ENCODE data around the gene SYNGR1.

The SYNGR1 gene

DNA sequence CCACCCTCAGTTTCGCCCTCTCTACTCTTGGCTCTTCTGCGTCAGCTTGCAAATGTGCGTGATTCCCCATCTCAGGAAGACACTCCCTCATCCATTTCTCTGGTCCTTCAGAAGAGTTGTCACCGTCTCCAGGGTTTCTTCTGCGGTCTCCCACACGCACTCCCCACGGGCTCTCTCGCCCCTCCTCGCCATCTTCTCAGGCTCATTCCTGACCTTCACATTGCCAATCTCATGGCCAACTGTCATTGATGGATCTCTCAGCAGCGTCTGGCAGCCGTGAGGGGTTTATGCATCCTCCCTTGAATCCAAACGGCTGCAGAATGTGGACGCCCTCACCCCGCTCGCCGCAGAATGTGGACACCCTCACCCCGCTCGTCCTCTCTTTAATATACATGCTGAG is 10.5 kb downstream of the SYNGR1 start:
- no peak overlapping the region for H3K4me3 ChIP-seq (ENCODE audit: low read depth, low read length)
- ChIA-PET CTCF (interaction anchor here (1.2 kb wide), 1 partner anchor 11 kb away, joined by 3 read pairs; no protein-coding TSS in a partner anchor), POLR2A (no interaction called here)
- TF ChIP-seq, protein P1, sequence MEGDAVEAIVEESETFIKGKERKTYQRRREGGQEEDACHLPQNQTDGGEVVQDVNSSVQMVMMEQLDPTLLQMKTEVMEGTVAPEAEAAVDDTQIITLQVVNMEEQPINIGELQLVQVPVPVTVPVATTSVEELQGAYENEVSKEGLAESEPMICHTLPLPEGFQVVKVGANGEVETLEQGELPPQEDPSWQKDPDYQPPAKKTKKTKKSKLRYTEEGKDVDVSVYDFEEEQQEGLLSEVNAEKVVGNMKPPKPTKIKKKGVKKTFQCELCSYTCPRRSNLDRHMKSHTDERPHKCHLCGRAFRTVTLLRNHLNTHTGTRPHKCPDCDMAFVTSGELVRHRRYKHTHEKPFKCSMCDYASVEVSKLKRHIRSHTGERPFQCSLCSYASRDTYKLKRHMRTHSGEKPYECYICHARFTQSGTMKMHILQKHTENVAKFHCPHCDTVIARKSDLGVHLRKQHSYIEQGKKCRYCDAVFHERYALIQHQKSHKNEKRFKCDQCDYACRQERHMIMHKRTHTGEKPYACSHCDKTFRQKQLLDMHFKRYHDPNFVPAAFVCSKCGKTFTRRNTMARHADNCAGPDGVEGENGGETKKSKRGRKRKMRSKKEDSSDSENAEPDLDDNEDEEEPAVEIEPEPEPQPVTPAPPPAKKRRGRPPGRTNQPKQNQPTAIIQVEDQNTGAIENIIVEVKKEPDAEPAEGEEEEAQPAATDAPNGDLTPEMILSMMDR (IDR thresholded peaks at IDR 0.05; ENCODE audit: insufficient read depth, low read length, missing control alignments) = no peak
- no peak for DNase-seq (ENCODE audit: low read depth, low spot score)

DNA sequence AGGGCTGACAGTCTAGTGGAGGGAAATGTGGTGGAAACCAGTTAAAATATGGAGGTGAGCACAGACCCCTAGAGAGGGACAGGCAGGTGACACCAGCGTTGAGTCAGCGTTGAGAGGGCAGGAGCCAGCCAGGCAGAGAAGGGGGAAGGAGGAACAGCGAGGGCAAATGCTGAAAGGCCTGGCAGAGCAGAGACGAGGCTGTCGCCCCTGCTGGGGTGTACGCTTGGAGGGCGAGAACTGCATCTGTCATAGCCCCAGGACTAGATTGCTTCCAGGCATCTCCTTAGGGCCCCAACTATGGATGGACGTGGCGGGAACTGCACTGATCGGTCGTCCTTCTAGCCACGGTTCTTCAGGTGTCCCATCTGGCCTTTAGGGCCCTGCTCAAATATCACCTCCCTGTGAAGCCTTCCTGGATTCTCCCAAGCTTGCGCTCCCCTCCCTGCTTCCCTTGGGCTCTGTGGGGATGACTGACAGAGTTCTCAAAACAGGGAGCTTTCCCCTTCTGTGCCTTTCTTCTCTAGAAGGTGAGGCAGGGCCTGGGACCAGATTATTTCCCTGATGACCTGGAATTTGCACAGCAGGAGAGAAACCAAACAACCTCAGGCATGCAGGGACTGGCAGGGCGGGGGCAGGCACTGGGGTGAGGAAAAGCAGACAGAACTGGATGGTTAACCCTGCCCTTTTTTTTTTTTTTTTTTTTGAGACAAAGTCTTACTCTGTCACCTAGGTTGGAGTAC is 11.1 kb downstream of the SYNGR1 start:
- DNase-seq (ENCODE audit: low read depth, low spot score) = no peak
- TF ChIP-seq, protein P1 (IDR thresholded peaks at IDR 0.05; ENCODE audit: insufficient read depth, low read length, missing control alignments) = no peak
- POLR2A ChIA-PET = no interaction called here
- H3K4me3 ChIP-seq (ENCODE audit: low read depth, low read length) = no peak overlapping the region
- CTCF ChIA-PET = no interaction called here

DNA sequence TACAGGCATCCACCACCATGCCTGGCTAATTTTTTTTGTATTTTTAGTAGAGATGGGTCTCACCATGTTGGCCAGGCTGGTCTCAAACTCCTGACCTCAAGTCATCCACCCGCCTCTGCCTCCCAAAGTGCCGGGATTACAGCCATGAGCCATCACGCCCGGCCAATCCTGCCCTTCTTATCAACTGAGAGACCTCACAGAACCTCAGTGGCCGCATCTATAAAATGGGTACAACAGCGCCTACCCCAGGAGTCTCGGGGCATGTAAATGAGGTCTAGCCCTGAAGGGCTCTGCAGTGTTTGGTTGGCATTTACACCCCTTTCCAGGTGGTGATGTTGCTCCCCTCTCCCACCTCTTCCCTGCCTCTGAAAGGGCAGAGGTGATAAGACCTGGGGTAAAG is 11.7 kb downstream of the SYNGR1 start:
- TF ChIP-seq, protein P1 (IDR thresholded peaks at IDR 0.05; ENCODE audit: insufficient read depth, low read length, missing control alignments) = no peak
- DNase-seq (ENCODE audit: low read depth, low spot score) = no peak
- H3K4me3 ChIP-seq (ENCODE audit: low read depth, low read length) = no peak overlapping the region
- POLR2A ChIA-PET = no interaction called here
- CTCF ChIA-PET = interaction anchor here (1.2 kb wide), 1 partner anchor 167 kb away, joined by 3 read pairs; no protein-coding TSS in a partner anchor

DNA sequence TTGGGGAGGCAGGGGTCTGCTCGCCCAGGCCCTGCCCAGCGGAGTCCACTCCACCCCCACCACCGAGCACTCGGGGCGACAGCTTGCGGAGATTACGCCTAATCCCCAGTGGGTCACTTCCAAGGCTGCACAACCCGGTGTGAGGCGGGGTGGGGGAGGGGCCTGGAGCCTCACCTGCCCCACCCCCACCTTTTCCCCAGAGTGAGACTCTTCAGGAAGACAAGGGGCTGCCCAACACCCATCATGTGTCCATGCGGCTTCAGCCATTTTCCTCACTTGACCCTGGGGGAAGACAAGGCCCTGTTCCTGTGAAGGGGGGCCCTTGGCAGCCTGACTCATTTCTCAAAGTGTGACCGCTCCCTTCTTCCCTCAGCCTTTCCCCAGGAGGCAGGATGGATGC is 12.5 kb downstream of the SYNGR1 start:
- CTCF ChIA-PET = interaction anchor here (1.2 kb wide), 1 partner anchor 167 kb away, joined by 3 read pairs; no protein-coding TSS in a partner anchor
- H3K4me3 ChIP-seq (ENCODE audit: low read depth, low read length) = no peak overlapping the region
- POLR2A ChIA-PET = no interaction called here
- DNase-seq (ENCODE audit: low read depth, low spot score) = no peak
- TF ChIP-seq, protein P1 (IDR thresholded peaks at IDR 0.05; ENCODE audit: insufficient read depth, low read length, missing control alignments) = no peak

DNA sequence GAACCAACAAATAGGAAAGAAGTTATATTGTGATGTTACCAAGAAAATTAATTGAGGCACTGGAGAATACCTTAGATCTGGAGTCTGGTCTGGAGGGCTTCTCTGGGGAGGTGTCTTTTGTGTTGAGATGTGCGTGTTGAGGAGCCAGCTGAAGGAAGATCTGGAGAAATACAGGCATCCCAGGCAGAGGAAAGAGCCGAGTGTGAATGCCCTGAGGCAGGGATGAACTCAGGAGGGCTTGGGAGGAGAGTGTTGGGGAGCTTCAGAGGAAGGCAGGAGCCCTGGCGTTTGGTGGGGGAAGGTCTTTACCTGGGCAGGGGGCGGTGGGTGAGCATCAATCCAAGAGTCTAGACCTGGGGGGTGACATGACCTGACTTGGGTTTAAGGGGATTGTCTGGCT is 13.1 kb downstream of the SYNGR1 start:
- TF ChIP-seq, protein P1 (IDR thresholded peaks at IDR 0.05; ENCODE audit: insufficient read depth, low read length, missing control alignments) = no peak
- ChIA-PET CTCF (interaction anchor here (3.1 kb wide), 1 partner anchor 8 kb away, joined by 9 read pairs; no protein-coding TSS in a partner anchor), POLR2A (no interaction called here)
- DNase-seq (ENCODE audit: low read depth, low spot score) = no peak
- H3K4me3 ChIP-seq (ENCODE audit: low read depth, low read length) = no peak overlapping the region

DNA sequence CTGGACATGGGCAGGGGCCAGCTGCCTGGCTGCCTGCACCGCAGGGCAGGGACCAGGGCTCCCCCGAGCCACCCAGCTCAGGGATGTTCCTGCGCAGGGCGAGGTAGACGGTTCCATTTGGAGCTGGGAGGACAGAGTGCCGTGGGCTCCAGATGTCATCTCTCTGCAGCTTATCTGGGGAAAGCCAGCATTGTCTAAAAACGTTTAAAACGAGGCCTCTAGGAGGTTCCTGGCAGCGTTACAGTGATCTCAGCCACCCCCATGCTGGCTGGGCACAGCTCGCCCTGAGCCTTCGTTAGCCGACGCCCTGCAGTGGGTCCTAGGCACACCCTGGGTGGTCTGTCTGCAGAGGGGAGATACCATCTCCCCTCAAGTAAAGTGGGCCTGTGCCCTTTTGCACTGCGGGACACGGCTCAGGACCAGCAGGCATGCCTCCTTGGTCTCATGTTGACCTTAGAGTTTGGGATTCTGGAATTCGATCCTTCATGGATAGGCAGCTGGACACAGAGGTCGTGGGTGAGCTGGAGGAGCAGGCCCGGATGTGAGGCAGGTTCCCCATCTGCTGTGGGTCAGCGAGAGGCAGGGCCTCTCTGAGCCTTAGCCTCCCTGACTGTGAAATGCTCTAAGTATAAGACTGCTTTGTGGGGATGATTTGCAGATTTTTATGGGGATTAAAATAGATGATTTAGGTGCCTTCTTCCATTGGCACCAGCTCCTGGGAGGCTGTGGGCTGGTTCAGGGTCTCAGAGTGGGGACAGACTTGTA is 14.1 kb downstream of the SYNGR1 start:
- no peak for DNase-seq (ENCODE audit: low read depth, low spot score)
- ChIA-PET CTCF (interaction anchor here (0.8 to 3.1 kb wide), 4 partner anchors 9 to 21 kb away, joined by 3 to 9 read pairs (median 6); partner anchors contain the start of gene SYNGR1), POLR2A (interaction anchor here (0.6 kb wide), 1 partner anchor 36 kb away, joined by 3 read pairs; the partner anchor contains the start of gene TAB1)
- H3K4me3 ChIP-seq (ENCODE audit: low read depth, low read length) = no peak overlapping the region
- TF ChIP-seq, protein P1 (IDR thresholded peaks at IDR 0.05; ENCODE audit: insufficient read depth, low read length, missing control alignments) = no peak
